Measurements from ENCODE around the gene OPA3. TPM values are rescaled to one million over a fixed set of nuclear protein-coding genes. Genes with fewer than 3 reads are reported as not detected.
"Not testable (repeated sequence)": the region's sequence is repeated elsewhere in the genome, so short reads cannot be mapped to it uniquely, and the experiment has no call there.

The OPA3 gene
- total RNA-seq, 1 donor from 2014 or later, result 6.6 TPM

- no peaks in the 10 kb centered on the region for H3K27me3 ChIP-seq
- peaks cover 54% of the 10 kb centered on the region for H3K4me1 ChIP-seq
- no peak overlapping the region for H3K4me3 ChIP-seq
- DNase-seq (ENCODE audit: extremely low spot score in 2 of 2), result no peak
- intact Hi-C loops (cut with DNase I), result no loop called here
- TF ChIP-seq POLR2A (IDR thresholded peaks at IDR 0.05) (no peak), CTCF (IDR thresholded peaks at IDR 0.05) (no peak), POLR2AphosphoS5 (IDR thresholded peaks at IDR 0.05; ENCODE audit: insufficient read depth in 1 of 2, low read depth in 1 of 2) (no peak)
- H3K9me3 ChIP-seq, result no peaks in the 10 kb centered on the region
- peak overlapping the region; percentile 68 for H3K27ac ChIP-seq
- H3K36me3 ChIP-seq, result peaks cover 0 to 23% of the 10 kb centered on the region in 2 donors
These were observed 69.4 kb downstream of the OPA3 start for GRCh38 chr19:45515081-45515624.

DNA sequence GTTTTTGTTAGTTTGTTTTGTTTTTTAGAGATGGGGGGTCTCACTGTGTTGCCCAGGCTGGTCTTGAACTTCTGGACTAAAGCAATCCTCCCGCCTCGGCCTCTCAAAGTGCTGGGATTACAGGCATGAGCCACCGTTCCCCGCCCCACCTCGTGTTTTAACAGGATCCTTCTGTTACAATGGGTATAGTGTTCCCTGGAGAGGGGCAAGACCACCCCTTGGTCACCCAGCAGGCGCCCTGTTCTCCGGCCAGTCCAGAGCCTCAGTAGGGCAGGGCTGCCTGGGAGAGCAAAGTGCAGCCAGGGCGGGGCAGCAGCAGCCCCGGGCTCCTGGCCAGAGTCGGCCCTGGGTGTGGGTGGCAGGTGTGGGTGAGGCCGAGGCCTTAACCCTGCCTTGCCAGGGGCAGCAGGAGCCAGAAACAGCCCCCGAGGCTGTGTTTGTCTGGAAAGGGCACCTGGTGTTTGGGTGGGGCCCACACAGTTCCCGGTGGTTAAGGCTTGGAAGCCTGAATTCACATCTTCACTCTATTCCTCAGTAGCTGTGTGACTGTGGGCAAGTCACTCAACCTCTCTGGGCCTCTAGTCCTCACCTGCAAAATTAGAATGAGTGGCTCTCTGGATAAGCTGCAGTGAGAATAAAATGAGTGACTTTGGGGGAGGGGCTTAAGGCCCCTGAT lies 70.1 kb downstream of the OPA3 start:
- Histone ChIP-seq H3K4me1 (peaks cover 60% of the 10 kb centered on the region), H3K36me3 (peaks cover 0 to 19% of the 10 kb centered on the region in 2 donors), H3K27ac (peak overlapping the region; percentile 68), H3K9me3 (no peaks in the 10 kb centered on the region), H3K27me3 (no peaks in the 10 kb centered on the region), H3K4me3 (no peak overlapping the region)
- no peak for TF ChIP-seq POLR2A (IDR thresholded peaks at IDR 0.05)
- no peak for TF ChIP-seq POLR2AphosphoS5 (IDR thresholded peaks at IDR 0.05; ENCODE audit: insufficient read depth in 1 of 2, low read depth in 1 of 2)
- TF ChIP-seq CTCF (IDR thresholded peaks at IDR 0.05), result no peak
- DNase-seq (ENCODE audit: extremely low spot score in 2 of 2), result no peak
- intact Hi-C loops (cut with DNase I), result no loop called here

DNA sequence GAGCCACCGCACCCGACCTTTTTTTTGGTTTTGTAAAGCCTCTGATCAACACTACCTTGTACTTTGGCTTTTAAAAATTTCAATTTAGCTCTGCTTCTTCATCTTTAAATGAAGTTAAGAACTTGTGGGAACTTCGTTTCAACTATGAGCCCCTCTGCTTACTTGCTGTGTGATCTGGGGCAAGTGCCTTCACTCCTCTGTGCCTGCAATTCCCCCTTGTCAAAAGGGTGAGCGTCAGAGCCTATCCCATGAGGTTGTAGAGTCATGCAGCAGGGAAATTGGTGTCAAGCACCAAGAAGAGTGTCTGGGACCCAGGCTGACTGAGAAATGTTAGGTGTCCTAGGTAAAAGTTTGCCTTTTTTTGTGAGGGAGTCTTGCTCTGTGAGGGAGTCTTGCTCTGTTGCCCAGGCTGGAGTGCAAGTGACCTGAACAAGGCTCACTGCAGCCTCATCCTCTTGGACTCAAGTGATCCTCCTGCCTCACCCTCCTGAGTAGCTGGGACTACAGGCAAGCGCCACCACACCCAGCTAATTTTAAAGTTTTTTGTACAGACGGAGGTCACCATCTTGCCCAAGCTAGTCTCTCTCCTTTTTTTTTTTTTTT lies 71.6 kb downstream of the OPA3 start:
- H3K4me1 ChIP-seq, result peaks cover 75% of the 10 kb centered on the region

GRCh38 chr19:45511074-45511473 lies 73.5 kb downstream of the OPA3 start:
- Histone ChIP-seq H3K27me3 (no peaks in the 10 kb centered on the region), H3K4me3 (no peak overlapping the region), H3K27ac (no peak overlapping the region), H3K4me1 (peaks cover 79% of the 10 kb centered on the region), H3K36me3 (no peaks in the 10 kb centered on the region), H3K9me3 (no peaks in the 10 kb centered on the region)
- TF ChIP-seq POLR2AphosphoS5 (IDR thresholded peaks at IDR 0.05; ENCODE audit: insufficient read depth in 1 of 2, low read depth in 1 of 2) (no peak), POLR2A (IDR thresholded peaks at IDR 0.05) (no peak), CTCF (IDR thresholded peaks at IDR 0.05) (no peak)
- DNase-seq (ENCODE audit: extremely low spot score in 2 of 2), result no peak
- intact Hi-C loops (cut with DNase I), result no loop called here

More for the DNA sequence above, 71.6 kb downstream of the OPA3 start:
- TF ChIP-seq POLR2AphosphoS5 (IDR thresholded peaks at IDR 0.05; ENCODE audit: insufficient read depth in 1 of 2, low read depth in 1 of 2), result no peak
- TF ChIP-seq POLR2A (IDR thresholded peaks at IDR 0.05), result no peak
- TF ChIP-seq CTCF (IDR thresholded peaks at IDR 0.05), result no peak
- Histone ChIP-seq H3K9me3 (no peaks in the 10 kb centered on the region), H3K27me3 (no peaks in the 10 kb centered on the region), H3K27ac (no peak overlapping the region), H3K36me3 (peaks cover 0 to 4% of the 10 kb centered on the region in 2 donors), H3K4me3 (no peak overlapping the region)
- intact Hi-C loops (cut with DNase I), result no loop called here
- no peak for DNase-seq (ENCODE audit: extremely low spot score in 2 of 2)

GRCh38 chr19:45510352-45510751 lies 74.2 kb downstream of the OPA3 start:
- H3K36me3 ChIP-seq; H3K27me3 ChIP-seq; H3K4me3 ChIP-seq; intact Hi-C loops (cut with DNase I); DNase-seq (ENCODE audit: extremely low spot score in 2 of 2); H3K9me3 ChIP-seq: not testable (repeated sequence)
- H3K27ac ChIP-seq, result peak overlapping the region; percentile 93
- H3K4me1 ChIP-seq, result peaks cover 80% of the 10 kb centered on the region
